ENCODE data around the gene EYA2.
"Not testable (repeated sequence)": the region's sequence is repeated elsewhere in the genome, so short reads cannot be mapped to it uniquely, and the experiment has no call there.

EYA2 gene

GRCh38 chr20:46930640-46931339 is 36.1 kb downstream of the EYA2 start:
- no peak for DNase-seq (ENCODE audit: low read depth, low spot score)

- no peak for DNase-seq (ENCODE audit: low read depth, low spot score)
Observed at GRCh38 chr20:46931699-46932098, 37.1 kb downstream of the EYA2 start.

DNA sequence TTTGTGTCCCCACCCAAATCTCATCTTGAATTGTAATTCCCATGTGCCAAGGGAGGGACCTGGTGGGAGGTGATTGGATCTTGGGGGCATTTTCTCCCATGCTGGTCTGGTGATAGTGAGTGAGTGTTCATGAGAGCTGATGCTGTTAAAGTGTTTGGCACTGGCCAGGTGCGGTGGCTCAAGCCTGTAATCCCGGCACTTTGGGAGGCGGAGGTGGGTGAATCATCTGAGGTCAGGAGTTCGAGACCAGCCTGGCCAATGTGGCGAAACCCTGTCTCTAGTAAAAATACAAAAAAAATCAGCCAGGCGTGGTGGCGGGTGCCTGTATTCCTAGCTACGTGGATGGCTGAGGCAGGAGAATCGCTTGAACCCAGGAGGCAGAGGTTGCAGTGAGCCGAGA is 37.8 kb downstream of the EYA2 start:
- not testable (repeated sequence) for DNase-seq (ENCODE audit: low read depth, low spot score)

- no peak for DNase-seq (ENCODE audit: low read depth, low spot score)
Observed at GRCh38 chr20:46933150-46933549, 38.5 kb downstream of the EYA2 start.

DNA sequence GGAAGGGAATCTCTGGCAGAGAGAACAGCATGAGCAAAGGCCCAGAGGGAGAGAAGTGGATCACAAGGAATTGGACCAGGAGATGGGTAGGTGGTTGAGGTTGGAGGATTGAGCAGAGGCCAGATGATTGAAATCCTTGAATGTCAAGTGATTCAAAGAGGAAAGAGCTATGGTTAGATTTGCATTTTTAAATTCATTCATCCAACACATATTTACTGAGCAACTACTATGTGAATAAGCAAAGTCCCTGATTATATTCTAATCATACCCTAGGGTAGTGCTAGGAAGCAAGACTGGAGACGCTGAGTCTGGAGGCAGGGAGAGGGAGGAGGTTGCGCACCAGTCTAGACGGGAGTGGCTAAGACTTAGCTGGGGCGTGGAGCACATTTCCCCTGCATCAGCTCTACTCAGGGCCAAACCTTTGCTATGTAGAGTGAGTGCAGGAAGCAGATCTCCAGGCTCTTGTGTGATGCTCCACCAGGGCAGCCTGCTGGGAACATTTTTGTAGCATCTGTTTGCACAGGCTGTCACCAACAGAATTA is 40.2 kb downstream of the EYA2 start:
- no peak for DNase-seq (ENCODE audit: low read depth, low spot score)

GRCh38 chr20:46935394-46936017 is 40.9 kb downstream of the EYA2 start:
- DNase-seq (ENCODE audit: low read depth, low spot score) = no peak

DNA sequence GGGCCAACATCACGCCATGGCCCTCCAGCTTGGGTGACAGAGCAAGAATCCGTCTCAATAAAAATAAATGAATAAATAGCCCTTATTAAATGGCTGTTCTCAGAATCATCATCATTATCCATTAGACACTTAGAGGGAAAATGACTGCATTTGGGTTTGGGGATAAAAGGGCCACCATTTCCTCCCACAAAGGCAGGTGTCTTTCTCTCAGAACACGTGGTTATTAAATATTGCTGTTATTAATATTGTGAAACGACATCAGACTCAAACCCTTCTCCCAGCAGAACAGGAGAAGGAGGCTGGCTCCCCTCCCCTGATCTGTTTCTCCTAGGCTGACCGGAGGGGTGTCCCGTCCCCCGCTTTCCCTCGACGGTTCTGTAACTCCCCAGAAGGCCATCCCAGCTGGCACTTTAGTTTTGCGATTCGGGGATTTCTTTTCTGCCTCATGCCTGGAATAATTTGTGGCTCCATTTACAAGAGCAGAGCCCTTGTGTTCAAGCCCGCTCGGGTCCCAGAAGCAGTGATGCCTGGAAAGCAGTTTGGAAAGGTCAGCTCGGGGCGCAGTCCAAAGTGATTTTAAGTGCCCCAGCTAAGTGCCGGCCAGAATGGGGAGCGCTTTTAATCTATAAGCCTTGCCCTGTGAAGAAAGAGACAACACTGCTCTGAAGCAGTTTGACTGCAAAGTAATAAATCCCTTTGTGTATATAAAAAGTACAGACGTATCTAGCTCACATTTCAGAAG is 41.9 kb downstream of the EYA2 start:
- DNase-seq (ENCODE audit: low read depth, low spot score) = no peak

DNA sequence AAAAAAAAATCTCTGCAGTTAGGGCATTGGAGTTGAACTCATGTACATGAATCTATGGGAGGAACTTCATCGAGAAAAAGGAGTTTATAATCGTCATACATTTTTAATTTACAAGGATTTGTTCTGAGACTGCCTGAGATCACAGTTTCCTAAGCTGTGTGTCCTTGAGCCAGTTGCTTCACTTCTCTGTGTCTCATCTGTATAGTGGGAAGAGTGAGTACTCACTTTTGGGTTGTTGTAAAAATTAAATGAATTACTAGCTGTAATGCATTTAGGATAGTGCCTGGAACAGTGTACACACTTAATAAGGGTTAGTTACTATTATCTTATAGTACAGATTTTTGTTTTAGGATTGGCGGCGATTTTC is 42.5 kb downstream of the EYA2 start:
- no peak for DNase-seq (ENCODE audit: low read depth, low spot score)

DNA sequence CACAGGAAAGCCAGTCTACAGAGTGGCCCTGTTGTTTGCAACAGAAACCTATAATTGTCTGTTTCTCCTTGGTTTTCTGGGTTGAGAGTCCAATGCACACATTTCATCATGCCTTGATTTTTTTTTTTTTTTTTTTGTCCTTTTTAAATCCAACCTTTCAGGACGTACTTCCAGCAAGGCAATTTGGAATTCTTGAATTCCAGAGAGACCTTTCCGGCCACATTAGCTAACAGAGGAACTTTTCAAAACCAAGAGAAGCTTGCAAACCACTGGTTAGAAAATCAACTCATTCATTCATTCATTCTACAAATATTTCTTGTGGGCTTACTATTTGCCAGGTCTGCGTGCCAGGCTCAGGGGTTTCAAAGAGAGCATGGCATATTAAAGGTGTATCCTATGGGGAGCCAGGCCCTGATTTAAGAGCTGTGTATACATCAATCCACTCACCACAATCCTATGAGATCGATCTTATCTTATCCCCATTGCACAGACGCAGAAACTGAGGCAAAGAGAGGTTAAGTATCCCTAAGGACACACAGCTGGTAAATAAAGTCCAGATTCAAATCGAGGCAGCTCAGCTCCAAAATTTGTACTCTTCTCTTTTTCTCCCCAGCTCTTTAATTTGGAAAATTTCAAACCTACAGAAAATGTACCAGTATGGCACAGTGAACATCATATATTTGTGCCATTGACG is 43.0 kb downstream of the EYA2 start:
- no peak for DNase-seq (ENCODE audit: low read depth, low spot score)

- DNase-seq (ENCODE audit: low read depth, low spot score) = no peak
Observed at GRCh38 chr20:46938434-46938833, 43.8 kb downstream of the EYA2 start.

DNA sequence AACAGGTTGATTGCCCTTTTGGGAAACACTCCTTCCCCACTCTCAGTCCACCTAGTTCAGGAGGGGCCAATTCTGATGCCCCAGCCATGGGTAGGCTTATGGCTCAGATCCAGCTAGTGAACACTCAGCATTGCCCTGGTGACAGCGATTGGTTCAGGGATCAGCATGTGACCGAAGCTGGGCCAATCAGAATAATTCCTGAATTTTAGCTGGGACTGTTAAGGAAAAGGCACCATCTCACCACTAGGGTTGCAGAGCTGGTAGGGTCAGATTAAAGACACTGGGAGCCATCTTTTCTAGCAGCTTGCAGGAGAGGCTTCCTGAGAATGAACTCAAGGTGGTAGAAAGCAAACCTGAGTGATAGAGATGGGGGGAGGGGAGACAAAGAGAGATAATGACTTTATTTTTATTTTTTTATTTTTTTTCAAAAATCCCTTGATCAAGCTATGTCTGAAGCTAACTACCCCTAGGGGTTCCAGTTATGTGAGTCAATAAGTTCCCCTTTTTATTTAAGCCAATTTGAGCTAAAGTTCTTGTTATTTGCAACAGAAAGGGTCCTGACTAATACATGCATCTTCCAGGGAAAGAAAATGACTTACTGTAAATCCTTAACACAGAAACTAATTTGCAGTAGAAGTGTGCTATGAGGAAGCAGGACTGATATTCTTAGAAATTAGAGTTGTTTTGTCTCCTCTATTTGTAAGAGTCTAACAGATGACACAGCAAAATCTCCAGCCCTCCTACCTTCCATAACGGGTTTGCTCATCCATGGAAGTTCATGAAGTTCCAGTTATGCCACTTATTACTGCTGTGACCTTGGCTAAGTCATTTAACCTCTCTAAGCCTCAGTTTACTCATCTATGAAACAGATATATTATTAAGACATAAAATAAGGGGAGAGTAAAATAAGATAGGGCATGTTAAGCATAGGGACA is 44.7 kb downstream of the EYA2 start:
- no peak for DNase-seq (ENCODE audit: low read depth, low spot score)

DNA sequence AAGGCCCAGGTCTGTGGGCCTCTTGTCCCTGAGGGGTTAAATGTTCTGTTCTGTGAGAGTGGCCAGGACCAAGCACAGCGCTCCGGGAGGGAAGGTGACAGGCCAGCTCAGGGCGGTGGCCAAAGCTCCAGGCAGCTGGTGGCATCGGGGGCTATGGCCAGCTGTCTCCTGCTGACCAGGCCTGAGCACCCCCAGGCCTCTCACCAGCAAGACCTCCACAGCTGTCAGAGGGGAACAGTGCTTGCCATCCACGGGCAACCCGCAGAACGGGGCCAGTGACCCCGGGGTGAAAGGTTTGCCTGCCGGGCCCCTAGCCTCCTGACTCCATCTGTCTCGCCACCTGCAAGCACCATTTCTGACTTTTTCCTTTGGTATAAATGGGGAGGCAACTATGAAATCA is 46.0 kb downstream of the EYA2 start:
- no peak for DNase-seq (ENCODE audit: low read depth, low spot score)

- DNase-seq (ENCODE audit: low read depth, low spot score) = no peak
Observed at GRCh38 chr20:46941404-46941803, 46.8 kb downstream of the EYA2 start.

- no peak for DNase-seq (ENCODE audit: low read depth, low spot score)
Observed at GRCh38 chr20:46943861-46944591, 49.4 kb downstream of the EYA2 start.

DNA sequence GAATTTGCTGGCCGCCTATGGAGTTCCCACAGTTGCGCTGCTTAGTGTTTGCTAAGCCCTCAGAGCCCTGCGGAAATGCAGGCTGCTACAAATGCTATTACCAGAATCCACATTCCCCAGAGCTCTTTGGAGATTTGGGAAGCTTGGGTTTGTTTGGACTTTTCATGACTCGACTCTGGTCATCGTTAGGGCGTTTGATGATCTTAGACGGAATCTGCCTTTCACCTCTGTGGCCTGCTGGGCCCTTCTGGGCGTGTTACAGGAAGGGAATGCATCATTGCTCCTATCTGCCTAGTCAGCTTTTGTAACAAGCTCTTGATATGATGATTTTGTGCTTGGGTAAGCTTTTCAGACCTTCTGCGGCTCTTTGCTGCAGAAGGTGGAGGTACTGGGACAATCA is 50.8 kb downstream of the EYA2 start:
- no peak for DNase-seq (ENCODE audit: low read depth, low spot score)

- no peak for DNase-seq (ENCODE audit: low read depth, low spot score)
Observed at GRCh38 chr20:46946181-46946624, 51.6 kb downstream of the EYA2 start.

GRCh38 chr20:46946796-46947195 is 52.2 kb downstream of the EYA2 start:
- DNase-seq (ENCODE audit: low read depth, low spot score) = no peak

DNA sequence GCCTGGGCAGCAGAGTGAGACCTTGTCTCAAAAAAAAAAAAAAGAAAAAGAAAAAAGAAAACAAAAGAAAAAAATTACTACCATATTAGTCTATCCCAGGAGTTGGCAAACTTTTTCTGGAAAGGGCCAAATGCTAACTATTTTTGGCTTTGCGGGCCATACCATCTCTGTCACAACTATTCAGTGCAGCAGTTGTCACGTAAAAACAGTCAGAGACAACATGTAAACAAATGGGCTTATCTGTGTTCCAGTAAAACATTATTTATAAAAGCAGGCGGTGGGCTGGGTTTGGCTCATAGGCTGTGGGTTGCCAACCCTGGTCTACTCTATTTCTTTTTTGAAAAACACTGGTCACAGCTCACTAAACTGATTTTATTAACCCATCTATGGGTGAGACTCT is 53.4 kb downstream of the EYA2 start:
- DNase-seq (ENCODE audit: low read depth, low spot score) = no peak

DNA sequence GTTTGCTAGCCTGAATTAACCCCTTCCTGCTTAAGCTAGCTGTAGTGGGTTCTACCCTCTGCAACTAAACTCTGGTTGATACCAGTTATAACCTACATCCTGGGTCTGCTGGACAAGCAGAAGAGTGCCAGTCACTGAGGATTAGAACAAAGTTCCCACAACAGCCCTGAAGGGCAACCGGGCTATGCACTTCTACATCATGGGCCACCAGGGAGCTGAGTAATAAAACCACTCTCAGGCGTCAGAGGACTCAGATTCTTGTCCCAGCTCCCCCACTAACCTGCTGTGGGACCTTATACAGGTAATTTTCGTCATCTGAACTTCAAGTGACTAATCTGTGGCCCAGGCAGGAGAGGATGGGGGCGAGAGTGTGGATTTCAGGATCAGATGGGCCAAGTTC is 56.8 kb downstream of the EYA2 start:
- no peak for DNase-seq (ENCODE audit: low read depth, low spot score)

DNA sequence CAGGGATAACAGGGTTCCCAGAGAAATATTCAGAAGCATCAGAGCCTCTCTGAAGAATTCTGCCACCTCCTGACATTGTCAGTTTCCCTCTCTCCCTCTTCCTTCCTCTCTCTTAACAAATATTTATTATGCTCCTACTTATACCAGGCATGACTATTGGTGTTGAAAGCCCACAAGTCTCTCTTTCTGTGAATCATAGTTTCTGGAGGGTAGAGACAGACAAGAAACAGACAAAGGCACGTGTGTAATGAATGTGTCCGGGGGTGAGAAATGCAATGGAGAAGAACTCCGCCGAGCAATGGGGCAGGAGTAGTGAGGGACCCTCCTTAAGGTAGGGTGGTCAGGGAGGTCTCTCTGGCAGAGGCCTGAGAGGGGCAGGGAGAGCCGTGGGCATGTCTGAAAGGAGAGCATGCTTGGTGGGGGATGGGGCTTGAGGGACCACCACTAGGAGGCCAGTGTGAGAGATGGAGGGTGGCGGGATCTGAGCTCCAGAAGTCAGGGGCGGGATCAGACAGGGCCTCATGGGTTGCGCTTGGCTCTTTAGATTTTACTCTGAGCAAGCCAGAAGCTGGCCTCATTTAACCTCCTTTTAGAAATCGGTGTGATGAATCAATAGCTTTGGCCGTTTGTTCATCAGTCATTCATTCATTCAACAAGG is 57.3 kb downstream of the EYA2 start:
- no peak for DNase-seq (ENCODE audit: low read depth, low spot score)
